Parathyroid adenoma (tissue), 2 donors: ENCODE data around the gene ARPC2.
"Not testable (repeated sequence)": the region's sequence is repeated elsewhere in the genome, so short reads cannot be mapped to it uniquely, and the experiment has no call there.

Source experiments
- H2AFZ ChIP-seq: fragments of 300-600 bp; sonication (generic); one replicate; pipeline ENCODE4 v1.7.0; 2017; ENCODE audit warnings: antibody characterized with exemption, mild to moderate bottlenecking
- H3K27ac ChIP-seq: fragments of 300-600 bp; sonication (generic); one replicate; pipeline ENCODE4 v1.7.0; 2017
- H3K27me3 ChIP-seq: fragments of 300-600 bp; sonication (generic); one replicate; pipeline ENCODE4 v1.7.0; 2017; ENCODE audit warnings: low read length; ENCODE audit not compliant: control insufficient read depth, insufficient read depth
- H3K36me3 ChIP-seq: fragments of 300-600 bp; sonication (generic); one replicate; pipeline ENCODE4 v1.7.0; 2017; ENCODE audit warnings: low read length; ENCODE audit not compliant: control insufficient read depth, insufficient read depth
- H3K4me1 ChIP-seq: fragments of 300-600 bp; sonication (generic); one replicate; pipeline ENCODE4 v1.7.0; 2017; ENCODE audit warnings: control low read depth
- H3K4me2 ChIP-seq: fragments of 300-600 bp; sonication (generic); one replicate; pipeline ENCODE4 v1.7.0; 2017; ENCODE audit warnings: low read length
- H3K4me3 ChIP-seq: fragments of 300-600 bp; sonication (generic); one replicate; pipeline ENCODE4 v1.7.0; 2017; ENCODE audit warnings: low read depth, low read length
- H3K79me2 ChIP-seq: fragments of 300-600 bp; sonication (generic); one replicate; pipeline ENCODE4 v1.7.0; 2017; ENCODE audit warnings: control low read depth
- H3K9ac ChIP-seq: fragments of 300-600 bp; sonication (generic); one replicate; pipeline ENCODE4 v1.7.0; 2017; ENCODE audit warnings: mild to moderate bottlenecking
- H3K9me3 ChIP-seq: fragments of 300-600 bp; sonication (generic); one replicate; pipeline ENCODE4 v1.7.0; 2017; ENCODE audit warnings: low read length; ENCODE audit not compliant: control insufficient read depth
- CTCF ChIP-seq: fragments of 300-600 bp; sonication (generic); IDR thresholded peaks from one replicate; pipeline ENCODE4 v1.7.0; 2017; ENCODE audit warnings: antibody characterized with exemption, mild to moderate bottlenecking
- donor health status: primary hyperparathyroidism.

ARPC2 gene

GRCh38 chr2:218271865-218272530, 55.0 kb downstream of the ARPC2 start:
- H3K27me3 ChIP-seq: no peaks in the 10 kb centered on the region
- no peaks in the 10 kb centered on the region for H3K9me3 ChIP-seq
- no peak overlapping the region for H3K27ac ChIP-seq
- H3K4me3 ChIP-seq: no peak overlapping the region
- H3K9ac ChIP-seq: no peak overlapping the region
- H3K4me1 ChIP-seq: peaks cover 8% of the 10 kb centered on the region
- H2AFZ ChIP-seq: no peak overlapping the region
- H3K79me2 ChIP-seq: peaks cover 8% of the 10 kb centered on the region
- H3K4me2 ChIP-seq: peak overlapping the region; percentile 79
- TF ChIP-seq CTCF: no peak
- H3K36me3 ChIP-seq: no peaks in the 10 kb centered on the region

GRCh38 chr2:218272531-218273212, 55.7 kb downstream of the ARPC2 start:
- Histone ChIP-seq H3K27me3 (no peaks in the 10 kb centered on the region), H3K79me2 (peaks cover 8% of the 10 kb centered on the region), H3K9ac (no peak overlapping the region), H2AFZ (no peak overlapping the region), H3K27ac (peak overlapping the region; percentile 9), H3K4me2 (no peak overlapping the region), H3K36me3 (no peaks in the 10 kb centered on the region), H3K4me3 (no peak overlapping the region), H3K4me1 (peaks cover 8% of the 10 kb centered on the region), H3K9me3 (no peaks in the 10 kb centered on the region)
- TF ChIP-seq CTCF: peak; percentile 92

- H3K27me3 ChIP-seq, H3K9me3 ChIP-seq, H3K4me3 ChIP-seq, H3K4me1 ChIP-seq, H3K4me2 ChIP-seq, H2AFZ ChIP-seq, H3K36me3 ChIP-seq, H3K27ac ChIP-seq, H3K9ac ChIP-seq, H3K79me2 ChIP-seq: not testable (repeated sequence)
Observed at GRCh38 chr2:218273214-218273907, 56.4 kb downstream of the ARPC2 start.

- Histone ChIP-seq H3K4me1 (peaks cover 8% of the 10 kb centered on the region), H3K27me3 (no peaks in the 10 kb centered on the region), H3K36me3 (no peaks in the 10 kb centered on the region), H3K9ac (no peak overlapping the region), H3K9me3 (no peaks in the 10 kb centered on the region), H3K27ac (no peak overlapping the region), H3K4me3 (no peak overlapping the region), H3K79me2 (peaks cover 8% of the 10 kb centered on the region), H2AFZ (no peak overlapping the region), H3K4me2 (no peak overlapping the region)
- TF ChIP-seq CTCF: no peak
Observed at GRCh38 chr2:218273908-218274249, 56.9 kb downstream of the ARPC2 start.

- no peaks in the 10 kb centered on the region for H3K9me3 ChIP-seq
- no peak overlapping the region for H2AFZ ChIP-seq
- H3K36me3 ChIP-seq: no peaks in the 10 kb centered on the region
- no peak overlapping the region for H3K9ac ChIP-seq
- H3K4me1 ChIP-seq: peaks cover 8% of the 10 kb centered on the region
- H3K27ac ChIP-seq: no peak overlapping the region
- H3K4me2 ChIP-seq: no peak overlapping the region
- H3K79me2 ChIP-seq: peaks cover 3% of the 10 kb centered on the region
- TF ChIP-seq CTCF: no peak
- H3K4me3 ChIP-seq: no peak overlapping the region
- H3K27me3 ChIP-seq: no peaks in the 10 kb centered on the region
Observed at GRCh38 chr2:218274586-218274985, 57.6 kb downstream of the ARPC2 start.
